ENCODE results near the gene P2RY12.

DNA sequence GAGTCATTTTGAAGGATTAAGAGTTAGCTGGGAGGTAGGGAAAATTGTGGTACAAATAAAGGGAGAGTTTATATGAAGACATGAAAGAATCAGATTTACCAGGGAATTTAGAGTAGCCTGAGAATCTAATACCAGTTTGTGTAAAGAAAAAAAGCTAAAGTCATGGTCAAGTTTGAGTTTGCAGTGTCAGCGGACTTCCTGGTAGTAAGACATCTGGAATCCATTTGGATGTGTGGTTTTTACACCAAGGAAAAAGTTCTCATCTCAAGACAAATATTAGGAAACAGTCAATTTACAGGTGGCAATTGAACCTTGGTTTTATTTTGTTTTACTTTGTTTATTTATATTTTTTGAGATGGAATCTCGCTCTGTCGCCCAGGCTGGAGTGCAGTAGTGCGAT lies 1.5 kb upstream of the P2RY12 start:
- TF ChIP-seq, protein P1, sequence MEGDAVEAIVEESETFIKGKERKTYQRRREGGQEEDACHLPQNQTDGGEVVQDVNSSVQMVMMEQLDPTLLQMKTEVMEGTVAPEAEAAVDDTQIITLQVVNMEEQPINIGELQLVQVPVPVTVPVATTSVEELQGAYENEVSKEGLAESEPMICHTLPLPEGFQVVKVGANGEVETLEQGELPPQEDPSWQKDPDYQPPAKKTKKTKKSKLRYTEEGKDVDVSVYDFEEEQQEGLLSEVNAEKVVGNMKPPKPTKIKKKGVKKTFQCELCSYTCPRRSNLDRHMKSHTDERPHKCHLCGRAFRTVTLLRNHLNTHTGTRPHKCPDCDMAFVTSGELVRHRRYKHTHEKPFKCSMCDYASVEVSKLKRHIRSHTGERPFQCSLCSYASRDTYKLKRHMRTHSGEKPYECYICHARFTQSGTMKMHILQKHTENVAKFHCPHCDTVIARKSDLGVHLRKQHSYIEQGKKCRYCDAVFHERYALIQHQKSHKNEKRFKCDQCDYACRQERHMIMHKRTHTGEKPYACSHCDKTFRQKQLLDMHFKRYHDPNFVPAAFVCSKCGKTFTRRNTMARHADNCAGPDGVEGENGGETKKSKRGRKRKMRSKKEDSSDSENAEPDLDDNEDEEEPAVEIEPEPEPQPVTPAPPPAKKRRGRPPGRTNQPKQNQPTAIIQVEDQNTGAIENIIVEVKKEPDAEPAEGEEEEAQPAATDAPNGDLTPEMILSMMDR (IDR thresholded peaks at IDR 0.05; ENCODE audit: extremely low read depth in 1 of 2, insufficient read depth in 1 of 2, low read depth in 1 of 2, low read length in 2 of 2), result no peak
- no peak for TF ChIP-seq FOS (IDR thresholded peaks at IDR 0.05; ENCODE audit: borderline replicate concordance, insufficient read depth, low read length)
